ENCODE results near the gene CD36. TPM values are rescaled to one million over a fixed set of nuclear protein-coding genes. Genes with fewer than 3 reads are reported as not detected.

Gene CD36
- total and polyA plus RNA-seq, 2 experiments from 2014 or later = 0.40 to 1.8 TPM

GRCh38 chr7:80665526-80665925, 27.1 kb downstream of the CD36 start (continued):
- TF ChIP-seq NANOG (IDR thresholded peaks at IDR 0.05; ENCODE audit: borderline replicate concordance) (no peak), CREB1 (CRISPR knock-in tag; IDR thresholded peaks at IDR 0.05; ENCODE audit: low read depth) (no peak), EZH2phosphoT487 (IDR thresholded peaks at IDR 0.05; ENCODE audit: unreplicated experiment) (no peak), CTCF (conservative IDR thresholded peaks at IDR 0.05; ENCODE audit: low read depth in 2 of 2) (no peak), POLR2AphosphoS5 (IDR thresholded peaks at IDR 0.05; ENCODE audit: low read depth) (no peak), ZNF331 (CRISPR knock-in tag; IDR thresholded peaks at IDR 0.05; ENCODE audit: low read depth) (no peak), EZH2 (IDR thresholded peaks at IDR 0.05; ENCODE audit: low read depth, unreplicated experiment) (no peak), JUNB (IDR thresholded peaks at IDR 0.05; ENCODE audit: unreplicated experiment) (no peak), ETS1 (IDR thresholded peaks at IDR 0.05) (no peak), REST (IDR thresholded peaks at IDR 0.05; ENCODE audit: unreplicated experiment) (no peak), STAT1 (IDR thresholded peaks at IDR 0.05; ENCODE audit: unreplicated experiment) (no peak), ZNF114 (CRISPR knock-in tag; IDR thresholded peaks at IDR 0.05) (no peak)

- Mint-ChIP-seq H3K27ac (no peak overlapping the region), H3K9me3 (no peaks in the 10 kb centered on the region), H3K27me3 (ENCODE audit: insufficient read depth, low read depth, poor library complexity) (no peaks in the 10 kb centered on the region), H3K36me3 (ENCODE audit: low read depth) (no peaks in the 10 kb centered on the region), H3K4me1 (no peaks in the 10 kb centered on the region), H3K4me3 (no peak overlapping the region)
- Histone ChIP-seq H3K27ac (ENCODE audit: low read depth) (no peak overlapping the region), H3K36me3 (ENCODE audit: insufficient read depth) (no peaks in the 10 kb centered on the region), H2AFZ (no peak overlapping the region), H3K4me3 (no peak overlapping the region), H3F3A (replicated peaks; ENCODE audit: low read depth) (no peaks in the 10 kb centered on the region), H3K4me2 (no peak overlapping the region), H3K9me2 (ENCODE audit: insufficient read depth) (no peaks in the 10 kb centered on the region), H3K79me2 (replicated peaks; ENCODE audit: insufficient read depth) (no peaks in the 10 kb centered on the region), H3K27me3 (ENCODE audit: insufficient read depth) (no peaks in the 10 kb centered on the region), H3K4me1 (ENCODE audit: insufficient read depth) (no peaks in the 10 kb centered on the region), H4K20me1 (replicated peaks; ENCODE audit: insufficient read depth) (no peaks in the 10 kb centered on the region)
- ATAC-seq (no peak), DNase-seq (ENCODE audit: low spot score) (no peak)
- TF ChIP-seq ZNF114 (CRISPR knock-in tag; IDR thresholded peaks at IDR 0.05) (no peak), POLR2AphosphoS5 (IDR thresholded peaks at IDR 0.05; ENCODE audit: low read depth) (no peak), REST (IDR thresholded peaks at IDR 0.05; ENCODE audit: unreplicated experiment) (no peak)
Observed at GRCh38 chr7:80666376-80666775, 27.9 kb downstream of the CD36 start.
